Choroid plexus epithelial cell (primary cell): ENCODE data around the gene SRM.
A peak's percentile ranks its signal among the peaks of the same experiment; 100 is the strongest.
"Not testable (repeated sequence)": the region's sequence is repeated elsewhere in the genome, so short reads cannot be mapped to it uniquely, and the experiment has no call there.

Experiments used
- DNase-seq: peaks from one replicate; pipeline ENCODE4 v3.0.0-alpha.2; 2010; ENCODE audit warnings: low read depth
- H3K4me3 ChIP-seq: 2 replicates; pipeline ENCODE4 v1.5.1; 2011; ENCODE audit warnings: low read depth, mild to moderate bottlenecking, control low read depth, low read length, moderate library complexity
- TF ChIP-seq, protein P1 (sequence below): conservative IDR thresholded peaks from 2 replicates; pipeline ENCODE4 v1.5.1; 2011; ENCODE audit warnings: low read depth, mild to moderate bottlenecking, control low read depth, inconsistent platforms, low read length, moderate library complexity

Gene SRM

GRCh38 chr1:11056504-11056903 is 3.3 kb downstream of the SRM start:
- TF ChIP-seq, protein P1, sequence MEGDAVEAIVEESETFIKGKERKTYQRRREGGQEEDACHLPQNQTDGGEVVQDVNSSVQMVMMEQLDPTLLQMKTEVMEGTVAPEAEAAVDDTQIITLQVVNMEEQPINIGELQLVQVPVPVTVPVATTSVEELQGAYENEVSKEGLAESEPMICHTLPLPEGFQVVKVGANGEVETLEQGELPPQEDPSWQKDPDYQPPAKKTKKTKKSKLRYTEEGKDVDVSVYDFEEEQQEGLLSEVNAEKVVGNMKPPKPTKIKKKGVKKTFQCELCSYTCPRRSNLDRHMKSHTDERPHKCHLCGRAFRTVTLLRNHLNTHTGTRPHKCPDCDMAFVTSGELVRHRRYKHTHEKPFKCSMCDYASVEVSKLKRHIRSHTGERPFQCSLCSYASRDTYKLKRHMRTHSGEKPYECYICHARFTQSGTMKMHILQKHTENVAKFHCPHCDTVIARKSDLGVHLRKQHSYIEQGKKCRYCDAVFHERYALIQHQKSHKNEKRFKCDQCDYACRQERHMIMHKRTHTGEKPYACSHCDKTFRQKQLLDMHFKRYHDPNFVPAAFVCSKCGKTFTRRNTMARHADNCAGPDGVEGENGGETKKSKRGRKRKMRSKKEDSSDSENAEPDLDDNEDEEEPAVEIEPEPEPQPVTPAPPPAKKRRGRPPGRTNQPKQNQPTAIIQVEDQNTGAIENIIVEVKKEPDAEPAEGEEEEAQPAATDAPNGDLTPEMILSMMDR: no peak
- DNase-seq: no peak
- no peak overlapping the region for H3K4me3 ChIP-seq

DNA sequence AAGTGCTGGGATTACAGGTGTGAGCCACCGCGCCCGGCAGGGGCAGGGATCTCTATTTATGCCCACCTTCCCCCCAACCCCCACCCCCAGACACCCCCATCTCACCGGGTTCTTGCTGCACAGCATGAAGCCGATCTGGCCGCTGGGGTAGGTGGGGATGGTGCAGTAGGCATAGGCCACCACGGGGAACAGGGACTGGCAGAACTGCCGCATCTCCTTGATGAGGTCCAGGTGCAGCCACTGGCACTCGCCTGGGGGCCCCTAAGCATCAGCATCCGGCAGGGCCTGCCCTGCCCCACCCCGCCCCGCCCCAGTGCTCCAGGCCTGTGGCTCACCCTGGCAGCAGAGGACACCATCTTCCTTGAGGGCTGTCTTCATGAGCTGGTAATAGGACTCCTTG is 4.1 kb downstream of the SRM start:
- H3K4me3 ChIP-seq: no peak overlapping the region
- DNase-seq: no peak
- TF ChIP-seq, protein P1: no peak

- no peak for DNase-seq
- TF ChIP-seq, protein P1: no peak
- H3K4me3 ChIP-seq: no peak overlapping the region
These were observed 5.2 kb downstream of the SRM start for GRCh38 chr1:11054666-11055065.

- no peak overlapping the region for H3K4me3 ChIP-seq
- TF ChIP-seq, protein P1: no peak
- DNase-seq: no peak
These were observed 5.6 kb downstream of the SRM start for GRCh38 chr1:11054181-11054580.

- TF ChIP-seq, protein P1: no peak
- DNase-seq: peak; percentile 33
- no peak overlapping the region for H3K4me3 ChIP-seq
These were observed 6.1 kb downstream of the SRM start for GRCh38 chr1:11053758-11054137.

DNA sequence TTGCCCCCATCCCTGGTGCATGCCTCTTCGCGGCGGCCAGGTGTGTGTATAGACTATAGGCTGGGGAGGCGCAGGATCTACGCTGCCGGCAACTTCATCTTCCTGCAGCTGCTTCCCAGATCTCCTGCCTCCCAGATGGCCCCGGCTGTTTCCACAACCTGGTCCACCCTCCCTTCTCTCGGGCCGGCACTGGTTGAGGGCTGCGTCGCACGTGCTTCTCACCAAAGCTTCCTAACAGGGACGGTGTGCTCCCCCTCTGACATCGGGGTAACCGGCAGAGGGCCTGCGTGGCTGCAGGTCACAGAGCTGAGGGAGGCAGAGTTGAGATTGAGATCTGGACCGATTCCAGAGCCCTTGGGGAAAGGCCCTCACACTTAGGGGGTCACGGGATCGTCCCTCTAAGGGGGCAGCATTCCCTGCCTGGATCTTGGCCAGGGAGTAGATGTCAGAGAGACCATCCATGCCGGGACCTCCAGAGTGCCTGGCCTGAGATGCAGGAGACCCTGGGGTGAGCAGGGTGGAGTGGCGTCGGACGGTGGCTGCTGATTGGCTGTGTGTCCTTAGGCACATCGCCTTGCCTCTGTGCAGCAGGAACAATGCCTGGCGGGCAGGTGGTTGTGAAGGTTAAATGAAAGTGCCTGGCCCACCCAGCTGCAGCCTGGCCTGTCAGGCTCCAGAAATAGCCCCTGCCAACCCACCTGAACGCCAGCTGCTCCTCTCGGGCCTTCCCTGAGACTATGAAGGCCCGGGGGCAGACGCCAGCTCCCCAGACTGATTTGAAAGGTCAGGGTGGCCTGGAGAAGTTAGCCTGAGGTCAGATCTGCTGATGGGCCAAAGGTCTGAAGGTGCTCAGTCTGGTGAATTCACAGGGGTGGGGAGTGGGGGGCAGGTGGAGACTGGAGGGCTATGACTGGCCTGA is 6.7 kb downstream of the SRM start:
- TF ChIP-seq, protein P1: no peak
- H3K4me3 ChIP-seq: no peak overlapping the region
- no peak for DNase-seq

DNA sequence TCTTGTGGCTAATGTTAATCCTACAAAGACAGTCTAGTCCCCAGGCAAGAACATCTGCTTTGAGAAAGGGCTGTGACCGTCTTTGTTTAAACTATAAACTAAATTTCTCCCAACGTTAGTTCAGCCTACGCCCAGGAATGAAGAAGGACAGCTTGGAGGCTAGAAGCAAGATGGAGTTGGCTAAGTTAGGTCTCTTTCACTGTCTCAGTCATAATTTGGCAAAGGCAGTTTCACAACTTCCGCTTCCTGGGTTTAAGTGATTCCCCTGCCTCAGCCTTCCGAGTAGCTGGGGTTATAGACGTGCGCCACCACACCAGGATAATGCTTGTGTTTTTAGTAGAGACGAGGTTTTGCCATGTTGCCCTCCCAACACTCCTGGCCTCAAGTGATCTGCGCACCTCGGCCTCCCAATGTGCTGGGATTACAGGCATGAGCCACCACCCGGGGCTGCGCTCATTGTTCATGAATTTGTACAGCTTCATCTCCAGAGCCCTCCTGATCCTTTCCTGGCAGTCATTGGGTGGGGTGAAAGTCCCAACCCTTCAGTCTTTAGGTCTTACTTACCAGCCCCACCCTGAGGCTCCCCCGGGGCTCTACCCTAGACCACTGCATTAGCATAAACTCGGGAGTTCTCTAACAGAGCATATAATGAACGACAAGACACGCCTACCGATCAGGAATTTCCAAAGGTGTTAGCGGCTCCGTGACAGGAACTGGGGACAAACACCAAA is 7.9 kb downstream of the SRM start:
- H3K4me3 ChIP-seq: no peak overlapping the region
- TF ChIP-seq, protein P1: no peak
- DNase-seq: no peak

DNA sequence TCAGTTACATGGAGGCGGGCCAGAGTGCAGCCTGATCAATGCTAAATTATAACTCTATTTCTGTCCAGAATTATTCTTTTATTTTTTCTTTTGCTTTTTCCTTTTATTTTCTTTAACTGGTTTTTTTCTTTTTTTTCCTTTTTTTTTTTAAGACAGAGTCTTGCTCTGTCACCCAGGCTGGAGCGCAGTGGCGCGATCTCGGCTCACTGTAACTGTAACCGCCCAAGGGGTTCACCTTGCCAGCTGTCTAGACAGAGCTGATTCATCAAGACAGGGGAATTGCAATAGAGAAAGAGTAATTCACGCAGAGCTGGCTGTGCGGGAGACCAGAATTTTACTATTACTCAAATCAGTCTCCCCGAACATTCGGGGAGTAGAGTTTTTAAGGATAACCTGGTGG is 8.7 kb downstream of the SRM start:
- DNase-seq: not testable (repeated sequence)

More for the DNA sequence above, 8.7 kb downstream of the SRM start:
- H3K4me3 ChIP-seq: not testable (repeated sequence)
